Superior temporal gyrus (tissue), 1 donor: ENCODE data around the gene CABLES1.

ENCODE experiments used
- DNase-seq: peaks from one replicate; pipeline ENCODE4 v3.0.0-alpha.2; 2016; ENCODE audit errors: extremely low spot score

CABLES1 gene

DNA sequence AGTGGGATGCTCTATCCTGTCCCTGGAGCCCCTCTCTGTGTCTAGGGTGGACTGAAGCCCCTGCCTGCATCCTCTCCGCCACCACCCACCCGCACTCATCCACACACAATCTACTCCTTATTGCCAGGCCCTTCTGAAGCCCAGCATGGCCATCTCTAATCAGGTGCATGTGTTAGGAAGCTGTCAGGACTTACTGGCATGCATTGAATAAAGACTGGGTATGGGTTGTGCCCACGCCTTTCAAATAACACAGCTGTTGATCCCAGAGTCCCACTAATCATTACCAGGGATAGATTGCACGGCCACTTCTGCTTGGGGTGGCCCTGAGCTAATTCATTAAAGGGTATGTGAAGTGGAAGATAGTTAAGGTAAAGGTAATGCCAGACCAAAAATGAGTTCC, 88.4 kb downstream of the CABLES1 start:
- DNase-seq: no peak

DNA sequence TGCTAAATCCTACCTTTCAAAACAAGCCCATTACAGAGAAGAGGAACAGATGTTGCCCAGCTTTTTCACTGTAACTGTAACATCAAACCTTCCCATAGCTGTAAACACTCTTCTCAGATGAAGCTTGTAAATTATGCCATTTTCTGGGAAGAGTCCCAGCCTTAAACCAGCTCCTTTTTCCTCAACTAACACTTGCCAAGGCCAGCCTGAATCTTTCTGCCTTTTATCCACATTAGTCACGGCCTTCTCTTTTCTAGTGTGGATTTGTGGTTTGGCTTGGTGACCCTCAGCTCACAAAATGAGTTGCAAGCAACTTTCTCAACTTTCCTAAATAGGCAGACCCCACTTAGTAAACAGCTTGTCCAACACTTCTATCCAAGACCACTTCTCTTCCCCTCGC, 90.2 kb downstream of the CABLES1 start:
- no peak for DNase-seq

DNA sequence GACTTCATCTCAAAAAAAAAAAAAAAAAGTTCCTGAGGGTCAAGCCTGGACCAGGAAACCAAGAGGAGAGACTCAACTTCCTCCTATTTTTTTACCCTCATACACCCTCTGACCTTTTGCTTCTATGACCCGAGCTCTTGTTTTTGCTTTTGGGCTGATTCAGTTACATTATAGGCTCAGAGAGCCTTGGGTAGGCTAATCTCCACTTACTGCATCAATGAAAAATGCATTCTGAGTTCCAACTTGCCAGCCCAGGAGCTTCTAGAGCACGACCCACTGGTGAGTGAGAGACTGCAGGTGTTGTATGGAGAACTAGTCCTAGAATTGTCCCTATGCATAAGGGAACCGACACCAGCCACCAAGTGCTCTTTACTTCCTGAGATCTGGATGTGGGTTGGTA, 91.1 kb downstream of the CABLES1 start:
- DNase-seq: no peak

DNA sequence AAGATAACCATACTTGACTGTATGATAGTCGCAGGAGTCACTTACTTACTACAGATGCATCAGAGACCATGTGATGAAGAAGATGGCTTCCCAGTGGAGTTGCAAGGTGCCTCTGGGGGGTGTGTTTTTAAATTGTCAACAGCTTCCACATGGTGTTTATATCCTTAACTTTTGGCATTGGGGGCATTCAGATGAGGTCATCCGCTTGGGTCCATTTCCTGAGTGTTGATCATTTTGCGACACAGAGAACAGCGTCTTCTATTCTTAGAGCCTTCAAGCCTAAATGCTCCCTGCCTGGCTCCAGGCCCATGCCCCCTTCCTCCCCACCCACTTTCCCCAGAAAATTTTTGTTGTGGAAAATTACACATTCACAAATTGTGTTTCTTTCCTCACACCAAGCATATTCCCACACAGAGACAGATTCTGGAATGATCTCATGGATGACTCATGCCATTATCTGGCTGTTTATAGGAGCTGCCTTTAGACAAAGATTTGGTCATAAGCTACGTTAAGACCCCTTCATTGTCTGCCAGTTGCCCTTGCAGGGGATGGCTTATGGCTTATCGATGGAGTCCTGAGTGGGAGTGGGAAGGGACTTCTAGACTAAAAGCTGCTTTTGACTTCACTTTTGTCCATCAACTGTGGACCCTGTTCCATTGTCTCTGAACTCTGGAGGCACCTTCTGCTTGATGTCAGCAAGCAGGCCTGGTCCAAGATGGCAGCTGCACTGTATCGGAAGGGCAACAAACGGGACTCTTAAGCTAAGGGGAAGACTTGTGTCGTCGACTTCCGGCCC, 91.8 kb downstream of the CABLES1 start:
- no peak for DNase-seq

DNA sequence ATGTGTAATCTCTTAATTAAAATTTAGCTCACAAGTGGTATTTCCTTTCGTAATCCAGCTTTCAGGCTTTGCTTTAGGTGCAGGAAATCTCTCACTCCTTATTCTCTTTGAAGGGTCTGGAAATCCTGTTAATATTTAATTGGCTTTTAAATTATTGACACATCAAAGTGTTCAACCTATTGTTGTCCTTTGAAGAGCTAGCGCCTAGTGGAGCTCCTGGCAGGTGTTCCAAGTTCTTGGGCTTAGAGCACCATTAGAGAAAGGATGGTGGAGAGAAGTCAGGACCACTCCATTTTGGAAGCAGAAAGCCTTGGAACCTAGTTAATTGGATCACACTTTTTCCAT, 92.4 kb downstream of the CABLES1 start:
- no peak for DNase-seq

DNA sequence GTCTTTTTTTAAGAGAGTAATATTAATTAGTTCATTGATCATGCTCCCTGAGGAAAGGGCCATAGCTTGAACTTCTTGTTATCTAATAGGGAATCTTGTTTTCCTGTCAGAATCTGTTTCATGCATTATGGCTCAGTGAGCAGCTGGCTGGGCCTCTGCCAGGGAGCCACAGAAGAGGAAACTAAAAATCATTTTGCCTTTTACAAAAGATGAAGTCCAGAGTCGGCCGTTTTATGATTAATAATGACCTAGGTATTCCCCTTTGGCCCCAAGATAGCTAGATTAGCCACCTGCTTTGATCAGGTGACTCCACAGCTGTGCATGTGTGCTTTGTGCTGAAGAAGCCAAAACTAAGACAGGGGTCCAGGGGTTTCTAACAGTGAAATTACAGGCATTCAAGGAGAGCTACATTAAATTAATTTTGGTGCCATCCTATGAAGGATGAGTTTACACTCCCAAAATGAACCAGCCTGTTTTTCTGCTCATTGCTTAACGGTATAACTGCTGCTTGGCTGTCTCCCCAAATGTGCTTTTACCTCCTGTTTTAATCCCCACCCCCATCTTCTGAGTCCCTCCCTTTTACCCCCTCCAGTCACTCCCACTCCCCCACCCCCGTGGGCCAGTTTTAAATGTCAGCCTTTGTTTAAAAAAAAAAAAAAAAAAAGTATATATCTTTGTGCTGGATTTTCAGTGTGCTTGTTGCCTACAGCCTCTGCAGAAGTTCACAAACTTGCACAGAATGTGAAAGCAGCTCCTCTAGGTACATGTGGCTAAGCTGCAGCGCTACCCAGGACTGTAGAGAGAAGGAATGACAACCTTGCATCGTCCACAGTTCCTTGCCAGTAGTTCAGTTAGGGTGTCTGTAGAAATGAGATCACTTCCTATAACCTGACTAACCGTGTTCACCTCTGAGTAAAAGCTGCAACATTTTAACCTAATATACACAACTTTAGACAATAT, 93.1 kb downstream of the CABLES1 start:
- DNase-seq: no peak

DNA sequence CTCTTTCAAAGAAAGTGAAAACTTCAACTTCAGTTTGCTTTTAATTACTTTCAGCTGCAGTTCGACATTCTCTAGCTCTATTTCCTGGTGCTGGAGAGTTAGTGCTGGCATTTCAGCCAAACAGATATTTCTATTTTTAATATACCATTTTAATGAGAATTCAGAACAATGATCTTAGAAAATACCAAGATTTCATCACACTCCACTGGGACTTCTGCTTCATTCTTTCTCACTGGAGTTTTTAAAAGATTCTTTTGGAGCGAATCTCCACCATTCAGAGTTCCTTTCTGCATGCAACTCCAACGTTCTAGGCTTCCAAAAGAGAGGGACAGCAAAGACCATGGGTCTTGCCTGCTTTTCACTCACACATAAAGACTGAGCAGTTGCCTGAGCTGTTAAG, 94.2 kb downstream of the CABLES1 start:
- DNase-seq: no peak

DNA sequence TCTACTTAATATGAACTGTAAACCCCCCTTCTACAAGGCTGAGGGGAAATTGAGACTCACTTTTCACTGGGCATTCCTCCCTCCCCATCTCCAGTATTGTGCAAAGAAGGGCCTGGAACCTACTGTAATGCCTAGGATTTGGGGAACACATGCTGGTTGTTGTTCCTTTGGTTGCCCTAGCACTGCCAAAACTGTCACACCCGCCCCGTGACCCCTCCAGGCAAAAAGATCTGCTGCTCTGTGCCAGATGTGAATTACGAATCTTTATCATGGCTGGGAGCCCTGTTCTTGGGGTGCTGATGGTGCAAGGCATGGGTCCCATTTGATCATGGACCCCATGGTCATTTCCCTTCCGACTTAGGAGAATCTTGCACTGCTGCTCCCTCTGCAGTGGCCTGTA, 95.4 kb downstream of the CABLES1 start:
- no peak for DNase-seq

DNA sequence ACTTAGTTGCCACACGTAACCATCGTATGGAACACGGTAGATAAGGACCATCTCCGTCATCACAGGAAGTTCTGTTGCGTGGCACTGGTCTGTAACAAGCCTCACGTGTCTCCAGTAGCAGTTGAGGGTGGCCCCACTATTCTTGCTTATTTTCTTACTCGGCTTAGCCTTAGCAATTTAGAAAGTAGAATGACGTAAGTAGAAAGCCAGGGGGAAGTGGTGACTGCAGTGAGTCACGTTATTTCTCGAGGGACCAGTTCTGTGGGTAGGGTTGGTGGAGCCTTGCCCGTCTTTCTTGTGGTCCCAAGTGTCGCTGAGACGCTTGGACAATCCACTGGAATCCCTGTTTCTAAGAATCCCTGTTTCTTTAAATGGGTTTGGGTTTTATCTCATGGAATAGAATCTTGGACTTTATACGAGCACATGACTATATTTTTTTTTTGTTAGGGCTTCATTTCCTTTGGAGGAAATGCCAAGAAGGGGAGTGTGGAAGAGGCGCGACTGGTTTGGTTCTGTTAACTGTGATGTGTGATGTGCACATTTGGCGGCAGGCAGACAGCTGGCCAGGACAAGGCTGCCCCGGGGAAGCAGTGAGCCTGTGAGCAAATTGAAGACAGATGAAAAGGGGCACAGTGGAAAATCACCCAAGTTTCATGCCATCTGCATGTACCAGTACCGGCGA, 96.2 kb downstream of the CABLES1 start:
- peak; percentile 59 for DNase-seq

DNA sequence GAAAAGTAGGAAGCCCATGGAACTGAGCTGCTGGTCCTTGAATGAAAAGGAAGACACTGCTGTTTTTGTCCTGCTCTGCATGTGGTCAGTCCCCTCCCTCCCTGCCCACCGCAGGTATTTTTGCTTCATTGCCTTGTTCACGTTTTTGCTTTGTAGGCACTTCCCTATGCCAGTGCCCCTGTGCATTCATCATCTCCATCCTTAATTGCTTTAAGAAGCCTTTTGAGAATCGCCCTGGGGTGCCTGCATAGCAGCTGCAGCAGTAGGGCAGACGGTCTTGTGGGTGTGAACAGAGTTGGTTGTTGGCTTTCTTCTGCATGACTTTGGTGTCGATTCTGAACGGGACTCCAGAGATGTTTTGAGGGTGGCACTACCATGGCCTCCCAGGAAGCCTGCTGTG, 97.0 kb downstream of the CABLES1 start:
- no peak for DNase-seq

DNA sequence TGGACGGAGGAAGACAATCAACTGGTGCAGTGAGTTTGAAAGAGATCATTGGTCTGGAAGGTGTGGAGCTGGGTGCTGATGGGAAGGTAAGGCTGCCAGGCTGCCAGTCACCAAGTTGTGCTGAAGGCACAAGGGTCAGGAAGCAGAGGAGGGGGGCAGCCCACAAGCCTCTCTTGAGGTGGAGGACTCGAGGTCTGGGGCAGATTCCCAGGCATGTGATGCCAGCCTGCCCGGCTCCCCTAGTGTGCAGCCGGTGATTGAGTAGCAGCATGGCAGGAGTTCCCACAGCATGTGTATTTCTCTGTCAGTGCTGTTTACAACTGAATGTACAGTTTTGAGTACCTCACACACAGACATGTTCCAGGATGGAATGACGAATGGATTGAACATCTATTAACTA, 99.3 kb downstream of the CABLES1 start:
- DNase-seq: no peak

DNA sequence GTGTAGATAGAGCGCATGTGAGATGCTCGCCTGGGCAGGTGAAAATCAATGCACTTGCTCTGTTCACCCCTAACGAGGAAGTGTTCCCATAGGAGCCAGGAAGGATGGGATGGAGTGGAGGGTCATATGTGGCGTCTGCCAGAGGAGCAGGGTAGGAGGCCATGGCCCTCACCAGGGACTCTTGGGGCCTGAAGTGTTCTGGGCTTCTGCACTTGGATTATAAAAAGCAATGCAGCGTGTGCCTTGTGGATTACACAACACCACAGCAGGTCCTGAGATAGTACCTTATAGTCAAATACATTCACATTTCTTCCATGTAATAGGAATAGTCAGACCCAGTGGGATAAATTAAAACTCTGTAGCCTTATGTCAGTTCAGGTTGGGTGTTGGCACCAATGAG, 100.1 kb downstream of the CABLES1 start:
- DNase-seq: no peak

DNA sequence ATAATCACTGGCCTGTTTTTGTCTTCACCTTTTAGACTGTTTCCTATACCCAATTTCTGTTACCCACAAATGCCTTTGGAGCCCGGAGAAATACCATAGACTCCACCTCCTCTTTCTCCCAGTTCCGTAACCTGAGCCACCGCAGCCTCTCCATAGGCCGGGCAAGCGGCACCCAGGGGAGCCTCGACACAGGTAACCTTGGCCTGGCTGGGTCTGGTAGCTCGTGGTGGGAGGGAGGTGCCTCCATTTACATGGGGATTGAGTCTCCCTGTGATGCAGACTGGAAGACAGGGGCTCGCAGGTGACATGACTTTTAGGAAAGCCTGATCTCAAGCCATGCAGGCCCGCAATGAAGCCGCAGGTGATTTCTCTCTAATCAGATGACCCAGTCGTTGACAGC, 100.6 kb downstream of the CABLES1 start:
- DNase-seq: no peak

DNA sequence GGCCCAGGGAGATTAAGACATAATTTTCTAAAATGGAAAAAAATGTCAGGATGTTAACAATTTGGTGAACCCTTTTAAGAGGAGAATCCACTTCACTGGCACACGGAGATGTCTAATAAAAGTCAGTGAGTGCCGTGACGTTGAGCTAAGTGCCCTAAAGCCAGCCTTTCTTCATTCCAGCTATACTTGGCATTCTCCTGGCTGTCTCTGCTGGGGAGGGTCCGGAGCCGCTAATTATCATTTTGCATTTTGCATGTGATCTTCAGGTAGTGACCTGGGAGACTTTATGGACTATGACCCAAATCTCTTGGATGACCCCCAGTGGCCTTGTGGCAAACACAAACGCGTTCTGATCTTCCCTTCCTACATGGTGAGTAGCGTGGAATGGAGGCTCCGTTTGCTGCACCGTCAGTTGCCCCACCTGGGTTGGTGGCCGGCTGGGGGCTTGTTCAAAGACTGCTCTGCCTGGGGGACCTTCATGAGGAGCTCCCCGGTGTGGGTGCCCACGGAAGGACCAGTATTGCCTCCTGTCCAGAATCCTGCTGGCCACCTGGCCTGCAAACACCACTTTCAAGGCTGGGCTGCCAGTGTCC, 101.7 kb downstream of the CABLES1 start:
- no peak for DNase-seq

DNA sequence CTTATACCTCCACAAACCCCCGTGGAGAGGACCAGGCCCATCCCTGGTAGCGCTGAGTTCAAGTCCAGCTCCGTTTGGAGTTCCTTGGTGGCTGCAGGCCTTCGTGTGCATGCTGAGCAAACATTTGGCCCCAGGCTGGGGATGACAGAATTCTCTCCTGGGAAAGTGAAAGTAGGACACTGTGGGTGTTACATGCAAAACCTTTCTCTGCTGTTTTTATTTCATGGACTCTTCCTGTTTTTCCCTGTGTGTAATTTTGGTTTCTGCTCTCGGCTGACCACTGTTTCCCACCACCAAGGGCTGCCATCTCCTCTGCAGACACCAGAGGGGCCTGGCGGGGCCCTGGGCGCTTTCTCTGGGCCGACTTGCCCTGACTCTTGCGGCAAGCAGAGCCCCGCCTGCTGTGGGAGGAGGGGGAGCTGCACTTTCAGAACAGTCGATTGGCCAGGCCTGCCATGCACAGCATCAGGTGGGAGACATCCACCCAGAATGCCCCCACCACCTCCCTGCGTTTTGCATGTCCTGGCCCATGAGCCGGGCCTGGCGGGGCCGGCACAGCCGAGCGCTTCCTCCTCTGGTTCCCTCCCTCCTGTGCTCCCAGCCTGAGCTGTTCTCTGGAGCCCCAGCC, 102.4 kb downstream of the CABLES1 start:
- DNase-seq: peak; percentile 51

DNA sequence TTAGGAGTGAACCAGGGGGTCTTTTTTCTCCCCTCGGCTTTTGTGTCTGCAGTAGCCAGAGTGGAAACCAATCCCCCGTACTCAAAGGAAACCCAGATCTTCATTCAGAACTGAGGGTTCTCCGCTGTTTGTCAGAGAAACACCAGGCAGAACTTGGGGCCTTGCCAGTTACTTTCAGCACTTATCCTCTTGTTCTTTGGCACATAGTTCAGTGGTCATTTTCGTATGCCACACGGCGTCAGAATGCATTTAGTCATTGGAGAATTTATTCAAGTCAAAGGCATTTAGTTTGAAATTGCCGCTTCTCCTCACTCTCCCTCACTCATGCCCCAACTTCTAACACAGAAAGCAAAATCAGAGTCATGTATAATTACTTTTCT, 102.9 kb downstream of the CABLES1 start:
- DNase-seq: peak; percentile 57

DNA sequence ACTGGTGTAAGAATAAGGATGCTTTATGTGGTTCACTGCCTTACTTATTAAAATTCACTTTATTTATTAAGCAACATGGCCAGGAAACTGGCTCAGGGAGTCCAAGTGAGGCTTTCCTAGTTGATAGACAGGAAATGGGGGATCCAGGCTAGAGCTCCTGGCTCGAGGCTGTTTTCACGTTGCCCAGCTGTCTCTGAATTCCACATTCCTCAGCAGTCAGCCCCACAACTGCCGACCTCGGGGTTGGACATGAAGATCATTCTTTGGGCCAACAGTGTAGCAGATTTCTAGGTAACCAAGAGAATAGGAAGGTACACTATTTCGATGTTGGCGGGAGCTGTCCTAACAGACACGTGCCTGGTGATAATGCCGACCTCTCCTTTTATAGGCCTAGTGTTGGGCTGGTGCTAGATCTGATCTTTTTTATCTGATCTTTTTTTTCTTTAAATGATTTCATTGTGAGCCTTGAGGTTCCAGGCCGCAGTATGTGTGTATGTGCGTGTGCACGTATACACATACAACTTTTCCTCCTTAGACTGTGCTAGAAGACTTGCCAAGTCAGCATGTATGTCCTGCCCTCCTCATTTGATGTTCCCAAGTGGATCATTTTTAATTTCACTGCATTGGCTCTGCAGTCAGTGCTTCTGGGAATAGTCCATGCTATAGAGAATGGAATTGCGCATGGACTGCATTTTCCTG, 103.5 kb downstream of the CABLES1 start:
- DNase-seq: no peak

DNA sequence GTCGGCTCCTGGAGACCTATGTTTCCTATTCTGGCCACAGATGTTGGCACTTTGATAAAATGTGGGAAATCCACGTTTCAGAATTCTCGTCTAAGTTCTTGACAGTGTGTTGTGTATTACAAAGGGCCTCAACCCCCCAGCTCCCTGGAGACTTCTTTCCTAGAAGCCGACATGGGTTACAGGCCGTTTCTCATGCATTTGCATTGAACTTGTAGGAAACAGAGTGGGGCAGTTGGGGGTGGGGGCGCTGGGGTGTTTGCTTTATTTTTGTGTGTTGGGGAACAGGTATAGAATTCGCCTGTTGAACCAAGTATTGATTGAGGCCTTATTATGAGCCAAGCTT, 104.0 kb downstream of the CABLES1 start:
- no peak for DNase-seq

DNA sequence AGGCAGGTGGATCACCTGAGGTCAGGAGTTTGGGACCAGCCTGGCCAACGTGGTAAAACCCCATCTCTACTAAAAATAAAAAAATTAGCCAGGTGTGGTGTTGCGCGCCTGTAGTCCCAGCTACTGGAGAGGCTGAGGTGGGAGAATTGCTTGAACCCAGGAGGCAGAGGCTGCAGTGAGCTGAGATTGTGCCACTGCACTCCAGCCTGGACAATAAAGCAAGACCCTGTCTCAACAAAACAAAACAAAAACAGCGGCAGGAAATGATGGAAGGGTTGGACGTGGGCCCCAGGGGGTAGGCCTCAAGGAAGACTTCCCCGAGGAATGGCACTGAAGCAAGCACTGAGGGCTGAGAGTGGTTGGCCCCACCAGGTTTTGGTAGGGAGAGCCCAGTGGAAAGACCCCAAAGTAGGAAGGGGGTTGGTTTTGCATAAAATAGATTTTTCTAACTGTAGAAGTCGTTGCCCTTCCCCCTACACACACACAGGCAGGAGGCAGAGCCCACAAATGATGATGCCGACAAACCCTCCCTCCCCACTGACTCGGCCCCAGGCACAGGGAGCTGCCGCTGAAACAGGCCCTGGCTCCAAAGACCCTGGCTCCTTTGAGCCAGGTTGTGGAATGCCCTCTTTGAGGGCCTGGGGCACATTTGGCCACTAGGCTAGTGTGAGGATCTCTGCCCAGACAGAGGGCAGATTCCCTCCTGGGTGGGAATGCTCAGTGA, 104.8 kb downstream of the CABLES1 start:
- no peak for DNase-seq

DNA sequence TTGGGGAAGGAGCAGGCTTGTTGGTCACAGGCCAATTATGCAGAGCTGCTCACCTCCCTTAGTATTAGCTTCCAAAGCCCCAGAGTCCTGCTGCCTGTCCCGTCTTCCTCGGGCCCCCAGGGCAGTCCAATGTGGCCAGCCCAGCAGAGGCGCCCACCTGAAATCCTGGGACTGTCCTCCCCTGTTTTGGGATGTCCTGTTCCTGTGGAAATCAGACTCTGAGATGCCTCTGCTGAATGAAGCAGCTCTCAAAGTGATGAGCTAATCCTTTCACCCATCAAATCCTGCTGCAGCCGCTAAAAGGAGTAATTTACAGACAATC, 105.3 kb downstream of the CABLES1 start:
- no peak for DNase-seq
